GM19238 (cell line): ENCODE data around the gene ISLR.
A peak's percentile ranks its signal among the peaks of the same experiment; 100 is the strongest.

Experiments
- DNase-seq: peaks from one replicate; pipeline ENCODE4 v3.0.0; 2011; ENCODE audit warnings: low spot score; ENCODE audit not compliant: insufficient read length

Gene ISLR, protein sequence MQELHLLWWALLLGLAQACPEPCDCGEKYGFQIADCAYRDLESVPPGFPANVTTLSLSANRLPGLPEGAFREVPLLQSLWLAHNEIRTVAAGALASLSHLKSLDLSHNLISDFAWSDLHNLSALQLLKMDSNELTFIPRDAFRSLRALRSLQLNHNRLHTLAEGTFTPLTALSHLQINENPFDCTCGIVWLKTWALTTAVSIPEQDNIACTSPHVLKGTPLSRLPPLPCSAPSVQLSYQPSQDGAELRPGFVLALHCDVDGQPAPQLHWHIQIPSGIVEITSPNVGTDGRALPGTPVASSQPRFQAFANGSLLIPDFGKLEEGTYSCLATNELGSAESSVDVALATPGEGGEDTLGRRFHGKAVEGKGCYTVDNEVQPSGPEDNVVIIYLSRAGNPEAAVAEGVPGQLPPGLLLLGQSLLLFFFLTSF

GRCh38 chr15:74173380-74174218, at the start of gene ISLR:
ISLR (plus strand) TSS chr15:74173710; CDS start chr15:74174859, 1,149 bp downstream.
- DNase-seq: no peak

- DNase-seq: no peak
Measured at GRCh38 chr15:74124196-74124595, 49.3 kb upstream of the ISLR start.

DNA sequence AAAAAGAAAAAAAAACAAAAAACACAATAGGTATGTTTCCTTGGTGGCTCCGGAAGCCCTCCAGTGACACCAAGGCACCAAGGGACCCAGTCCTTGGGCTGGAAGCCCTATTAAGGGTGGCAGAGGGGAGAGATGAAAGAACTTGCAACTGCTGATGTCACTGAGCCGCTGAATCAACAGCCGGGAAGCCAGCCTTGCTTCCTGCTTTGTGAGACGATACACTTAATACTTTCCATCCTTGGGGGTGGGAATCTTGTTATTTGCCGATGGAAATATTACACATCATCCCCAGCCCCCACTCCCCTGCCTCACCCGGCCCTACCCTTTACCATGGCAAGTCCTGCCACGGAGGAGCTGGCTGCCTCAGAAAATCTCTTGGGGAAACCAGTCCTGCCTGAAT, 48.8 kb upstream of the ISLR start:
- no peak for DNase-seq

GRCh38 chr15:74127255-74127953, 46.1 kb upstream of the ISLR start:
- DNase-seq: peak; percentile 72

- DNase-seq: no peak
Measured at GRCh38 chr15:74127954-74128784, 45.3 kb upstream of the ISLR start.

- no peak for DNase-seq
Measured at GRCh38 chr15:74128785-74129585, 44.5 kb upstream of the ISLR start.

DNA sequence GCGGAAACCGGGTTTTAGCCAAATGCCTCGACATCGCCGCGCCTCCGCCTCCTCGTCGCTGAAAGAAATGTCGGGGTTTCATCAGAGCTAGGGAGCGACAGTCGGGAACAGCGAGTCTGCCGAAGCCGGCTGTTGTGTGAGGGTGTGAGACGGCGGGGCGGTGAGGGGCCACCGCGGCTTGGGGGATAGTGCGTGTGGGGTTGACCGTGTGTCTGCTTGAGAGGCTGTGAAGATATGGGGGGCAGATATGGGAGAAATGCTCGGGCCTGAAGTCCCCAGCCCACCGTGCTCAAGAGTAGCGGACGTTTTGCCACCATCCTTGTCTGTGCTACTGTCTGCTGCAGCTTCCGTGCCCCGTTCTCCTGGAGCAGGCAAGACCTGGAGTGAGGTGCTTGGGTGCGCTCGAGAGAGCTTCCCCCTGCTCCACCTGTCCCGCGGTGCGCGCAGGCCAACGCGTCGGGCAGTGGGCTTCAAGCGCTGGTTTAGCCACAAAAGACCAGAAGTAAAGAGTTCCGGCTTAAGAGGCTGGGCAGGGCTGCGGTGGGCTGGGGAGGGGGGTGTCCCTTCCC, 43.8 kb upstream of the ISLR start:
- no peak for DNase-seq

GRCh38 chr15:74130155-74130848, 43.2 kb upstream of the ISLR start, which contains the start of gene ISLR2:
ISLR2 (plus strand) TSS chr15:74130586; CDS start chr15:74132755, 2,169 bp downstream.
- no peak for DNase-seq

DNA sequence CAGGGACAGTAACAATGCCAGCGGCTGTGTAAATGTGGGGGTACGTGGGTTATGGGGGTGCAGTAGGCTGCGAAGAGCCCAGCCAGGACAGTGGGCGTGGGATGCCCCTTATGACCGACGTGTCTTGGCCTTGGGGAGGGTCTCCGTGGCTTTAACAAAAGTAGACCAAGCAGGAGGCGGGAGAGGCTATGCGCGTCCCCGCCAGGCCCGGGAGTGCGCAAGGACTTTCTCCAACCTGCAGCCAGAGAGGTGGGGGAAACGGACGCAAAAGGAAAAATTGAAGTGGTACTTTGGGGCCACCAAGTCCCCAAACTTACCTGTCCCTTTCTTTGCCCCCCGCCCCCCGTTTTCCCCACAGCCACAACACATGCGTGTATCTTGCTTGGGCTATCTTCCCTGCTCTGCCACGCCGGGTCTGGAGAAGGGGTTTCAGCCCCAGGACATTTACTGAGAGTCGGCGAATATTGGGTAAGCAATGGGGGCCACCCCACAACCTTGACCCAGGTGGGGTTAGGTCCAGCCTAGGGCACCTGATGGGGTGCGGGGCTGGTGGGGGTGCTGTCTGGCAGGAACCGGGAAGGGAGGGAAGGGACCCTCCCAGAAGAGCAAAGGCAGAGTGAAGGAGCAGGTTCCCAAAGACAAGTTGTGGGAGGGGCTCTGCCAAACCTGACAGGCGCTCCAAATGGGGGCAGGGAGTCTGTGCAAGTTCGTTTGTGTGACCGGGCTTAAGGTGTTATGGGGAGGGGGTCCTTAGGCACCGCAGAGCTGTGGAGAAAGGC, 42.5 kb upstream of the ISLR start:
- no peak for DNase-seq

DNA sequence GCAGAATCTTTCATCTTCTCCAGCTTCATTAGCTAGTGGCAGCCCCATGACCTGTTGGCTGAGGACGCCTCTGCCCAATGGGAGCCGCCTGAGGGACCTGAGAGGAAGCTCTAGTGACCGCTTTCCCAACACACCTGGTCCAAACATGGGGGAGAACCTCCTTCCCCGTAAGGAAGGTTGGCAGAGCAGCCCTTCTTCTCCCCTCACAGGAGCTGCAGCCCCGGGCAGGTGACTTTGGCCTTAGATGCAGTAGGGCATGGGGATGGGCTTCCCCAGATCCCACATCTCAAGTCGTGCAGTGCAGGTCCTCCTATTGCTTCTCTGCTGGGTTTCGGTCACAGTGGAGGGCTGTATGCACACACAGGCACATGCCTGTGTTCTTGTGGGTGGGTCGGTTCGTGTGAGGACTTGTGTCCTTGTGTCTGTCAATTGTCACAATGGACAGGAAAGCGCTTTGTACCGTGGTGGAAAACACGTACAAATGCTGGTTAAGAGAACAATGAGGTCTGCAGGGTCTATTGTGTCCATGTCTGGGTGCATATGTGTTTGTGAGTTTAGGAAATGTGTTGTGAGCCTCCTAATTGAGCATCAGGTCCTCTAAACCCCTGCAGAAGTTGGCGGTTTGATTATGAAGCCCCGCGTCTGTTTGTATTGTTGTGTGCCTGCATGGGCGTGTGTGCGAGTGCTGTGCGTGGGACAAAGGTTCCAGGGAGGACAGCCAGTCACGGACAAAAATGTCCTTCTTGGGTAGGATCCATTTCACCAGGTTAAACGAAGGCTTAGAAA, 41.7 kb upstream of the ISLR start:
- no peak for DNase-seq

GRCh38 chr15:74132681-74133651, 40.5 kb upstream of the ISLR start:
- DNase-seq: no peak

DNA sequence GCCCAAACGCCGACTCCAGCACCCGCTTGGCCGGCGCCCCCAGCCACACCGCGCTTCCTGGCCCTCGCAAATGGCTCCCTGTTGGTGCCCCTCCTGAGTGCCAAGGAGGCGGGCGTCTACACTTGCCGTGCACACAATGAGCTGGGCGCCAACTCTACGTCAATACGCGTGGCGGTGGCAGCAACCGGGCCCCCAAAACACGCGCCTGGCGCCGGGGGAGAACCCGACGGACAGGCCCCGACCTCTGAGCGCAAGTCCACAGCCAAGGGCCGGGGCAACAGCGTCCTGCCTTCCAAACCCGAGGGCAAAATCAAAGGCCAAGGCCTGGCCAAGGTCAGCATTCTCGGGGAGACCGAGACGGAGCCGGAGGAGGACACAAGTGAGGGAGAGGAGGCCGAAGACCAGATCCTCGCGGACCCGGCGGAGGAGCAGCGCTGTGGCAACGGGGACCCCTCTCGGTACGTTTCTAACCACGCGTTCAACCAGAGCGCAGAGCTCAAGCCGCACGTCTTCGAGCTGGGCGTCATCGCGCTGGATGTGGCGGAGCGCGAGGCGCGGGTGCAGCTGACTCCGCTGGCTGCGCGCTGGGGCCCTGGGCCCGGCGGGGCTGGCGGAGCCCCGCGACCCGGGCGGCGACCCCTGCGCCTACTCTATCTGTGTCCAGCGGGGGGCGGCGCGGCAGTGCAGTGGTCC, 39.7 kb upstream of the ISLR start:
- DNase-seq: no peak

DNA sequence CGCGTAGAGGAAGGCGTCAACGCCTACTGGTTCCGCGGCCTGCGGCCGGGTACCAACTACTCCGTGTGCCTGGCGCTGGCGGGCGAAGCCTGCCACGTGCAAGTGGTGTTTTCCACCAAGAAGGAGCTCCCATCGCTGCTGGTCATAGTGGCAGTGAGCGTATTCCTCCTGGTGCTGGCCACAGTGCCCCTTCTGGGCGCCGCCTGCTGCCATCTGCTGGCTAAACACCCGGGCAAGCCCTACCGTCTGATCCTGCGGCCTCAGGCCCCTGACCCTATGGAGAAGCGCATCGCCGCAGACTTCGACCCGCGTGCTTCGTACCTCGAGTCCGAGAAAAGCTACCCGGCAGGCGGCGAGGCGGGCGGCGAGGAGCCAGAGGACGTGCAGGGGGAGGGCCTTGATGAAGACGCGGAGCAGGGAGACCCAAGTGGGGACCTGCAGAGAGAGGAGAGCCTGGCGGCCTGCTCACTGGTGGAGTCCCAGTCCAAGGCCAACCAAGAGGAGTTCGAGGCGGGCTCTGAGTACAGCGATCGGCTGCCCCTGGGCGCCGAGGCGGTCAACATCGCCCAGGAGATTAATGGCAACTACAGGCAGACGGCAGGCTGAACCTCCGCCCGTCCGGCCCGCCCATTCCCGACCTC, 39.0 kb upstream of the ISLR start:
- DNase-seq: no peak

- DNase-seq: no peak
Measured at GRCh38 chr15:74135041-74135565, 38.4 kb upstream of the ISLR start.

DNA sequence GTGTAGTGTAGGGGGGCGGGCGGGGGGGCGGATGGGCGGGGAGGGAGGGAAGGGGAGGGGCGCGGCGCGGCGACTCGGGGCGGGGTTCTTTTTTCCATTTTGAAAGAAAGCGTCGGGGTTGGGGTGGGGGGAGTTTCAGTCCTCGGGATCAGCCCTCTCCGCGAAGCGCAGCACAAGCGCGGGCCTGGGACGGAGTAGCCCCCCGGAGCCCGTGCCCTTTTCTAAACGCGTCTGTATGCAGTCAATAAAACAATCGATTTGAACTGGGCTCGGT, 37.0 kb upstream of the ISLR start:
- no peak for DNase-seq
